ENCODE data around the gene MRPS22. TPM values are rescaled to one million over a fixed set of nuclear protein-coding genes. Genes with fewer than 3 reads are reported as not detected.

The MRPS22 gene
- total RNA-seq, 1 experiment from 2014 or later: 45.7 TPM

GRCh38 chr3:139312959-139313358 is 30.9 kb upstream of the MRPS22 start:
- Histone ChIP-seq H2BK15ac (ENCODE audit: low read depth, low read length) (no peak overlapping the region), H2BK5ac (ENCODE audit: insufficient read length, low read length) (no peak overlapping the region), H4K8ac (replicated peaks; ENCODE audit: insufficient read length, low read depth, low read length) (no peak overlapping the region), H3K79me1 (ENCODE audit: insufficient read depth, low read depth, low read length, poor library complexity, severe bottlenecking) (no peaks in the 10 kb centered on the region), H2BK20ac (ENCODE audit: low read depth, low read length, poor library complexity, severe bottlenecking) (no peak overlapping the region), H4K91ac (ENCODE audit: insufficient read length, low read depth, low read length) (no peak overlapping the region), H3K23me2 (ENCODE audit: insufficient read length, low read depth, low read length, poor library complexity, severe bottlenecking) (no peaks in the 10 kb centered on the region), H3K27ac (ENCODE audit: insufficient read length, low read depth, low read length) (no peak overlapping the region), H2BK12ac (ENCODE audit: insufficient read length, low read depth, low read length) (no peak overlapping the region), H3K56ac (ENCODE audit: insufficient read length, low read depth, low read length) (no peak overlapping the region), H3K14ac (ENCODE audit: insufficient read depth, low read length) (no peak overlapping the region), H4K20me1 (ENCODE audit: control insufficient read depth, insufficient read depth, insufficient read length) (no peaks in the 10 kb centered on the region), H3K9ac (ENCODE audit: extremely low read depth, insufficient read length, low read length) (no peak overlapping the region), H2AK5ac (ENCODE audit: insufficient read length, low read length) (no peak overlapping the region), H3K4me2 (ENCODE audit: insufficient read depth, insufficient read length, low read length) (no peak overlapping the region), H2AFZ (ENCODE audit: low read length) (no peak overlapping the region), H3K9me3 (ENCODE audit: control insufficient read depth, low read depth, low read length) (no peaks in the 10 kb centered on the region), H3K79me2 (ENCODE audit: insufficient read depth, low read length) (no peaks in the 10 kb centered on the region), H3K23ac (ENCODE audit: insufficient read length, low read depth, low read length) (no peak overlapping the region), H3K4ac (ENCODE audit: low read depth, low read length) (no peak overlapping the region), H3T11ph (ENCODE audit: low read length) (no peak overlapping the region), H4K5ac (ENCODE audit: insufficient read length, low read depth, low read length) (no peak overlapping the region), H2BK120ac (ENCODE audit: low read depth, low read length, poor library complexity, severe bottlenecking) (no peak overlapping the region), H3K4me1 (ENCODE audit: insufficient read depth, low read length) (no peaks in the 10 kb centered on the region), H3K27me3 (ENCODE audit: insufficient read depth, low read length) (no peaks in the 10 kb centered on the region), H3K18ac (ENCODE audit: insufficient read length, low read depth, low read length) (no peak overlapping the region)
- DNase-seq: no peak
- no peak overlapping the region for H3K4me3 Mint-ChIP-seq
- no peaks in the 10 kb centered on the region for H3K9me3 Mint-ChIP-seq
- WGBS (ENCODE audit: extremely low coverage, insufficient read length, low lambda C conversion rate): no CpG with 5 or more reads among the region's 2 CpGs
- H3K27ac Mint-ChIP-seq: 0 out of 7 replicates have a peak overlapping the region, but pooled peaks of 1 of the 3 experiments have one; percentile 71
- H3K36me3 Mint-ChIP-seq (ENCODE audit: insufficient read depth in 1 of 3, low read depth in 3 of 3): no peaks in the 10 kb centered on the region
- H3K27me3 Mint-ChIP-seq (ENCODE audit: low read depth): peaks cover 29% of the 10 kb centered on the region
- H3K4me1 Mint-ChIP-seq: peaks cover 17 to 21% of the 10 kb centered on the region in 2 experiments
- no peak for TF ChIP-seq CTCF (conservative IDR thresholded peaks at IDR 0.05)

Data from H9 (cell line).